DOHH2 (cell line): ENCODE results near the gene OBP2B.
"Not testable (repeated sequence)": the region's sequence is repeated elsewhere in the genome, so short reads cannot be mapped to it uniquely, and the experiment has no call there.

ENCODE experiments used
- H3F3A ChIP-seq: fragments of 200-600 bp; sonication (generic), shearing (Covaris generic); 2 replicates; pipeline ENCODE4 v1.6.0; 2016; ENCODE audit warnings: antibody characterized with exemption, mild to moderate bottlenecking; ENCODE audit not compliant: control insufficient read depth, insufficient read depth
- H3K27ac ChIP-seq: fragments of 200-600 bp; sonication (generic); 2 replicates; pipeline ENCODE4 v1.5.1; 2014; ENCODE audit warnings: low read depth, mild to moderate bottlenecking, low read length, moderate library complexity
- H3K27me3 ChIP-seq: fragments of 200-600 bp; sonication (generic); 2 replicates; pipeline ENCODE4 v1.6.1; 2014; ENCODE audit warnings: mild to moderate bottlenecking, low read length, mixed read lengths; ENCODE audit not compliant: control insufficient read depth
- H3K36me3 ChIP-seq: fragments of 200-600 bp; sonication (generic); 2 replicates; pipeline ENCODE4 v1.6.1; 2014; ENCODE audit warnings: mild to moderate bottlenecking, low read length, moderate library complexity, mixed read lengths; ENCODE audit not compliant: control insufficient read depth
- H3K4me1 ChIP-seq: fragments of 200-600 bp; sonication (generic); 2 replicates; pipeline ENCODE4 v1.6.1; 2014; ENCODE audit warnings: mild to moderate bottlenecking, low read length, mixed read lengths; ENCODE audit not compliant: control insufficient read depth
- H3K4me2 ChIP-seq: fragments of 200-600 bp; sonication (generic); 2 replicates; pipeline ENCODE4 v1.6.0; 2014; ENCODE audit warnings: mild to moderate bottlenecking, low read length, moderate library complexity
- H3K4me3 ChIP-seq: fragments of 200-600 bp; sonication (generic); 2 replicates; pipeline ENCODE4 v1.5.1; 2014; ENCODE audit warnings: mild to moderate bottlenecking, low read length, mixed read lengths
- H3K79me2 ChIP-seq: fragments of 200-600 bp; sonication (generic); 2 replicates; pipeline ENCODE4 v1.6.1; 2014; ENCODE audit warnings: mild to moderate bottlenecking, low read length, mixed read lengths; ENCODE audit not compliant: control insufficient read depth
- H3K9me2 ChIP-seq: fragments of 200-600 bp; sonication (generic); replicated peaks from 2 replicates; pipeline ENCODE4 v1.6.1; 2014; ENCODE audit warnings: mild to moderate bottlenecking, low read length, mixed read lengths; ENCODE audit not compliant: control insufficient read depth
- H3K9me3 ChIP-seq: fragments of 200-600 bp; sonication (generic); 2 replicates; pipeline ENCODE4 v1.6.1; 2014; ENCODE audit warnings: antibody characterized with exemption, low read length, mixed read lengths; ENCODE audit not compliant: control insufficient read depth, insufficient read depth
- H4K20me1 ChIP-seq: fragments of 200-600 bp; sonication (generic); 2 replicates; pipeline ENCODE4 v1.6.0; 2014; ENCODE audit warnings: low read depth, mild to moderate bottlenecking, antibody characterized with exemption, low read length, moderate library complexity; ENCODE audit not compliant: control insufficient read depth, insufficient read depth
- EZH2phosphoT487 ChIP-seq: fragments of 200-600 bp; sonication (generic); IDR thresholded peaks from 2 replicates; pipeline ENCODE4 v1.6.1; 2017; ENCODE audit warnings: borderline replicate concordance, mild to moderate bottlenecking, antibody characterized with exemption, low read length, moderate library complexity, mixed read lengths
- TF ChIP-seq, protein P1 (sequence below): fragments of 200-600 bp; sonication (generic); IDR thresholded peaks from one replicate; pipeline ENCODE4 v1.5.1; 2014; ENCODE audit warnings: antibody characterized with exemption, mild to moderate bottlenecking, low read depth, low read length; ENCODE audit not compliant: poor library complexity, severe bottlenecking

The OBP2B gene

DNA sequence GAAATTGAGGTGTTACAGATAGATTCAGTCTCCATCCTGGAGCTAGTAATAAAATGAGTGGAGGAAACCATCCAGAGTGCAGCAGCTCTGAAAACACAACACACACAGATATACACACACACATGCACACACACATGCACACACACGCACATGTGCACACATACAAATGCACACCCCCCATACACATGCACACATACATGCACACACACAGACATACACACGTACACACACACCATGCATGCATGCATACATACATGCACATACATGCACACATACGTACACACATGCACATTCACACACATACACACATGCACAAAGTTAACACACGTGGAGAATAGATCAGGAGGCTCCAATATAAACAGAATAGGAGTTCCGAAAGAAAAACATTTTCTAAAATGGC is 21.0 kb upstream of the OBP2B start:
- Histone ChIP-seq H3K27me3 (no peaks in the 10 kb centered on the region), H3K9me3 (no peaks in the 10 kb centered on the region), H3K9me2 (no peaks in the 10 kb centered on the region), H3K4me3 (no peak overlapping the region), H3K27ac (no peak overlapping the region), H3K4me2 (no peak overlapping the region), H3K79me2 (no peaks in the 10 kb centered on the region), H3K4me1 (no peaks in the 10 kb centered on the region), H3K36me3 (no peaks in the 10 kb centered on the region), H3F3A (no peaks in the 10 kb centered on the region), H4K20me1 (no peaks in the 10 kb centered on the region)
- TF ChIP-seq, protein P1, sequence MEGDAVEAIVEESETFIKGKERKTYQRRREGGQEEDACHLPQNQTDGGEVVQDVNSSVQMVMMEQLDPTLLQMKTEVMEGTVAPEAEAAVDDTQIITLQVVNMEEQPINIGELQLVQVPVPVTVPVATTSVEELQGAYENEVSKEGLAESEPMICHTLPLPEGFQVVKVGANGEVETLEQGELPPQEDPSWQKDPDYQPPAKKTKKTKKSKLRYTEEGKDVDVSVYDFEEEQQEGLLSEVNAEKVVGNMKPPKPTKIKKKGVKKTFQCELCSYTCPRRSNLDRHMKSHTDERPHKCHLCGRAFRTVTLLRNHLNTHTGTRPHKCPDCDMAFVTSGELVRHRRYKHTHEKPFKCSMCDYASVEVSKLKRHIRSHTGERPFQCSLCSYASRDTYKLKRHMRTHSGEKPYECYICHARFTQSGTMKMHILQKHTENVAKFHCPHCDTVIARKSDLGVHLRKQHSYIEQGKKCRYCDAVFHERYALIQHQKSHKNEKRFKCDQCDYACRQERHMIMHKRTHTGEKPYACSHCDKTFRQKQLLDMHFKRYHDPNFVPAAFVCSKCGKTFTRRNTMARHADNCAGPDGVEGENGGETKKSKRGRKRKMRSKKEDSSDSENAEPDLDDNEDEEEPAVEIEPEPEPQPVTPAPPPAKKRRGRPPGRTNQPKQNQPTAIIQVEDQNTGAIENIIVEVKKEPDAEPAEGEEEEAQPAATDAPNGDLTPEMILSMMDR = no peak
- no peak for TF ChIP-seq EZH2phosphoT487

DNA sequence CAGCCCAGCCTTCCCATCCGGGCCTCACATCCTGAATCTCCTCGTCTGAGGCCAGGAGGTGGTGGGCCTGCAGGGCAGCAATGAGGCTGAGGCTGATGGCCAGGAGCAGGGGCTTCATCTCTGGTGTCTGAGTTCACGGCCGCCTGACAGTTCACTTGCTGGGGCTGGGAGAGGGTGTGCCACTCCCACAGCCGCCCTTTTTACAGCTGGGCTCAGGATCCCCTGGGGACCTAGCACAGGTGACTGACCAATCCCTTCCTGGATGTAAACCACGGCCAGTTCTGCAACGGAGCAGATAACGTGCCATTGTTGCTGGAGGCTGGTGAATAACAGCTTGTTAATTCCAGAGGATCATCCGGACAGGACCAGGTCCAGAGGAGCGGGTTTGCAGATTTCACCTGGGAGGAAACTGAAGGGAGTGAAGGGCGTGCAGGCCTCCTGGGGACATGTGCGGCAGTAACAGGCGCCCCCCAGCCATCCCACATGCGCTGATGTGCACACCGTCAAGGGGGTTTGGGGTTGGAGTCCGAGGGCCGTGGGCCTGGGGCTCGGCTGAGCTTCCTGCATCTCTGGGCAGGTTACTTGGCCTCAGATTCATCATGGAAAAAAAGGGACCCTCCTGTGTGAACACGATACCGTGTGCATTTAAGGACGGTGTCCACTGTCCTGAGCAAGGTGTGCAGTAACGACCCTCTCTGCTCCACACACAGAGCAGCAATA is 19.6 kb upstream of the OBP2B start:
- not testable (repeated sequence) for H3K4me1 ChIP-seq, H4K20me1 ChIP-seq, H3F3A ChIP-seq, H3K4me3 ChIP-seq, H3K79me2 ChIP-seq, H3K27ac ChIP-seq, H3K27me3 ChIP-seq, H3K36me3 ChIP-seq, H3K9me3 ChIP-seq, H3K4me2 ChIP-seq, H3K9me2 ChIP-seq

DNA sequence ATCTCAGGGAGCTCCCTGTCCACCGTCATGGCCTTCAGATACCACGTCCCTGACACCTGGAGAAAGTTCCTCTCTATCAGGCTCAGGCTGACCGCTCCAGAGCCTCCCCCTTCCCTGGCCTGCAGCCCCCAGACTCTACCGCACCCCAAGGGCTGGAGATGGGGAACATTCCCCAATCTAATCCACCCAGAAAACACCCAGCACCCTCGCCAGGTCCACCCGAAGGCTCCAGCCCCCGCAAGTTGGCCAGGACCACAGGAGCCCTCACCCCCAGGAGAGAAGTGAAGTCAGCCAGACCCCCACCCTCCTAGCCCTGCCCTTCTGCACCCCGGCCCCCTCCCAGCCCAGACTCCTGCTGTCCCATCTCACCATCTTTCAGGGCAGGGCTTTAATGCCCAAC is 18.9 kb upstream of the OBP2B start:
- not testable (repeated sequence) for H4K20me1 ChIP-seq, H3K27me3 ChIP-seq, H3K4me2 ChIP-seq, H3K9me2 ChIP-seq, H3K79me2 ChIP-seq, H3F3A ChIP-seq, H3K9me3 ChIP-seq, H3K36me3 ChIP-seq, H3K4me3 ChIP-seq, H3K4me1 ChIP-seq, H3K27ac ChIP-seq

DNA sequence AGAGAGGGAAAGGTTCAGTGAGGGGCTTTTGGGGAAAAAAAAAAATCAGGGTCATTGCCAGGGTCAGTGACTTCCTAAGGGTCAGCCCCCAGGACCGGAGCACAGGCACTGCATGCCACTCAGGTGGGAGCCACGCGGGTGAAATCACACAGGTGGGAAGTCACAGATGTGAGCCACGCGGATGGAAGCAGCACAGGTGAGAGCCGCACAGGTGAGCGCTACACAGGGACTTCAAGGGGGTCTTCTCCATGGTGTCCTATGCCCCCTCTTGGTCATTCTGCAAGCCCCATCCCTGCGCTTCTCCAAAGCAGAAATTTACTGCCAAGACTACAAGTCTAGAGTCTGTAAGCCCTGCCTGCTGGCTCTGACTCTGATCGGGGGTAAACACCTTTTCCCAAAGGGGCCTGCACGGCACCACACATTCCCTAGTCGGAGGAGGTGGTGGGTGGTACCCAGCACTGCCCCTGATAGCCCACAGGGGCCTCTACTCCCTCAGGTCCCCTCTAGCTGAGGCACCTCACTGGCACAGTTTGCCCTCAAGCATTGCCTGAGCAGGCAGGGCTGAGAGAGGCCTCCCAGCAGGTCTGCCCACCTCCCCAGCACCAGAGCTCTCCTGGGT is 18.3 kb upstream of the OBP2B start:
- H3K9me3 ChIP-seq = no peaks in the 10 kb centered on the region
- H3K27me3 ChIP-seq = peaks cover 8% of the 10 kb centered on the region; the same call in 1 of the 2 replicates
- no peak overlapping the region for H3K4me3 ChIP-seq
- H3K4me1 ChIP-seq = no peaks in the 10 kb centered on the region
- no peaks in the 10 kb centered on the region for H4K20me1 ChIP-seq
- H3F3A ChIP-seq = no peaks in the 10 kb centered on the region
- no peaks in the 10 kb centered on the region for H3K36me3 ChIP-seq
- H3K79me2 ChIP-seq = no peaks in the 10 kb centered on the region
- H3K9me2 ChIP-seq = no peaks in the 10 kb centered on the region
- TF ChIP-seq, protein P1 = no peak
- no peak for TF ChIP-seq EZH2phosphoT487
- no peak overlapping the region for H3K27ac ChIP-seq
- H3K4me2 ChIP-seq = no peak overlapping the region
